Measurements from ENCODE around the gene TSBP1.

TSBP1 gene

DNA sequence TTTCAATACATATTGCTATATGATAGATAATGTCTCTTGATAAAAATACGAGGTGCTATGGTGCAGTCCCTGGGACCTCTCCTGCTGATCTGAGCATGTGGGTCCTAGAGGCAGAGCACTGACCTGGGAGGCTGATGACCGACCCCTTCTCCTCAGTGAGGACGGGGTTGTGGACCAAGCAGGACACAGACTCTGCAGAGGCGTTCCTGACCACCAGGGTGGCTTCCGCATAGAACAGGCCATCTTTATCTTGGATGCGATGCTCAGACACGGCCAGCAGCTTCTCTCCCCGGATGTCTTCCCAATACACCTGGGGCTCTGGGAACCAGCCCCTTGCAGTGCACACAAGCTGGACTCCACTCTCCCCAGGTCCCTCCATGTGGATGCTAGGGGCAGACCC is 31.1 kb upstream of the TSBP1 start:
- H3F3A ChIP-seq (ENCODE audit: low read depth): no peaks in the 10 kb centered on the region
- TF ChIP-seq, protein P1, sequence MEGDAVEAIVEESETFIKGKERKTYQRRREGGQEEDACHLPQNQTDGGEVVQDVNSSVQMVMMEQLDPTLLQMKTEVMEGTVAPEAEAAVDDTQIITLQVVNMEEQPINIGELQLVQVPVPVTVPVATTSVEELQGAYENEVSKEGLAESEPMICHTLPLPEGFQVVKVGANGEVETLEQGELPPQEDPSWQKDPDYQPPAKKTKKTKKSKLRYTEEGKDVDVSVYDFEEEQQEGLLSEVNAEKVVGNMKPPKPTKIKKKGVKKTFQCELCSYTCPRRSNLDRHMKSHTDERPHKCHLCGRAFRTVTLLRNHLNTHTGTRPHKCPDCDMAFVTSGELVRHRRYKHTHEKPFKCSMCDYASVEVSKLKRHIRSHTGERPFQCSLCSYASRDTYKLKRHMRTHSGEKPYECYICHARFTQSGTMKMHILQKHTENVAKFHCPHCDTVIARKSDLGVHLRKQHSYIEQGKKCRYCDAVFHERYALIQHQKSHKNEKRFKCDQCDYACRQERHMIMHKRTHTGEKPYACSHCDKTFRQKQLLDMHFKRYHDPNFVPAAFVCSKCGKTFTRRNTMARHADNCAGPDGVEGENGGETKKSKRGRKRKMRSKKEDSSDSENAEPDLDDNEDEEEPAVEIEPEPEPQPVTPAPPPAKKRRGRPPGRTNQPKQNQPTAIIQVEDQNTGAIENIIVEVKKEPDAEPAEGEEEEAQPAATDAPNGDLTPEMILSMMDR (conservative IDR thresholded peaks at IDR 0.05; ENCODE audit: low read length): no peak
- TF ChIP-seq EZH2phosphoT487 (IDR thresholded peaks at IDR 0.05; ENCODE audit: borderline replicate concordance): no peak
- H3K9ac ChIP-seq (ENCODE audit: low read depth, low read length, poor library complexity, severe bottlenecking): no peak overlapping the region
- no peaks in the 10 kb centered on the region for H3K9me2 ChIP-seq (replicated peaks; ENCODE audit: low read depth, low read length)
- H3K4me3 ChIP-seq (ENCODE audit: low read length, poor library complexity, severe bottlenecking): no peak overlapping the region
- H3K36me3 ChIP-seq (ENCODE audit: insufficient read depth, low read length): no peaks in the 10 kb centered on the region
- H3K4me2 ChIP-seq (ENCODE audit: low read depth, low read length, poor library complexity, severe bottlenecking): no peak overlapping the region
- H3K27me3 ChIP-seq (ENCODE audit: insufficient read depth, low read length, poor library complexity, severe bottlenecking): no peaks in the 10 kb centered on the region
- H3K9me3 ChIP-seq (ENCODE audit: insufficient read depth, low read depth, low read length): no peaks in the 10 kb centered on the region
- no peak overlapping the region for H2AFZ ChIP-seq (ENCODE audit: low read length)
- H3K79me2 ChIP-seq (ENCODE audit: insufficient read depth, low read length): no peaks in the 10 kb centered on the region
- peaks cover 3% of the 10 kb centered on the region for H3K4me1 ChIP-seq (ENCODE audit: insufficient read depth, low read length, poor library complexity, severe bottlenecking)
- no peaks in the 10 kb centered on the region for H4K20me1 ChIP-seq (ENCODE audit: insufficient read depth, low read length, poor library complexity, severe bottlenecking)

DNA sequence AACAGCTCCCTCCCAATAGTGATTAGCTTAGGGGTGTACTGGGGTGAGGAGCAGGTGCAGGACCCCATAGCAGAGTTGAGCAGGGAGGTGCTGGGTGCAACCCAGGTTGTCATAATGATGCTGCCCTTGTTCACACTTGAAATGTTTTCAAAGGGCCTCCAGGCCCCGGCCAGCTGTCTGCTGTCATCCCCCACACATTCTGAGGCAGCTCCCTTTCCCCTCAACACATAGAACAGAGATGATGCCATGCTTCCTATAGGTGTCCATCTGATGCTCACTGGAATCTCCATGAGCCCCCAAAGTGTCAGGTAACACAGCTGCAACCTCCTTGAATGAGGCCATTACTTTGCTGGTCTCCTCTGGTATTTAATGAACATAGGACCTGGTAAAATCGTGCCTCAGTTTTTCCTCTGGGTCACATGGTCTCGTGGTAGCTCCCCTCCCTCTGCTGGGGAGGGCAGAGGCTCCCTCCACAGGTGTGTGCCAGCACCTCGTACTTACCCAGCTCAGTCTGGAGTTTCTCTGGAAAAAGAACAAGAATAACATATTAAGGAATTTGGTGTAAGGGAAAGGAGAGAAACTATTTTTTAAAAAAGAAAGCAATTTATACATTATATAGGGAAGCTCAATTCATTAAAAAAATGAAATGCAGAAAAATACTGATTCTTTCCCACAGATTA is 29.7 kb upstream of the TSBP1 start:
- no peak overlapping the region for H3K4me2 ChIP-seq (ENCODE audit: low read depth, low read length, poor library complexity, severe bottlenecking)
- TF ChIP-seq, protein P1 (conservative IDR thresholded peaks at IDR 0.05; ENCODE audit: low read length): no peak; the same call in 1 of the 2 replicates
- no peak for TF ChIP-seq EZH2phosphoT487 (IDR thresholded peaks at IDR 0.05; ENCODE audit: borderline replicate concordance)

DNA sequence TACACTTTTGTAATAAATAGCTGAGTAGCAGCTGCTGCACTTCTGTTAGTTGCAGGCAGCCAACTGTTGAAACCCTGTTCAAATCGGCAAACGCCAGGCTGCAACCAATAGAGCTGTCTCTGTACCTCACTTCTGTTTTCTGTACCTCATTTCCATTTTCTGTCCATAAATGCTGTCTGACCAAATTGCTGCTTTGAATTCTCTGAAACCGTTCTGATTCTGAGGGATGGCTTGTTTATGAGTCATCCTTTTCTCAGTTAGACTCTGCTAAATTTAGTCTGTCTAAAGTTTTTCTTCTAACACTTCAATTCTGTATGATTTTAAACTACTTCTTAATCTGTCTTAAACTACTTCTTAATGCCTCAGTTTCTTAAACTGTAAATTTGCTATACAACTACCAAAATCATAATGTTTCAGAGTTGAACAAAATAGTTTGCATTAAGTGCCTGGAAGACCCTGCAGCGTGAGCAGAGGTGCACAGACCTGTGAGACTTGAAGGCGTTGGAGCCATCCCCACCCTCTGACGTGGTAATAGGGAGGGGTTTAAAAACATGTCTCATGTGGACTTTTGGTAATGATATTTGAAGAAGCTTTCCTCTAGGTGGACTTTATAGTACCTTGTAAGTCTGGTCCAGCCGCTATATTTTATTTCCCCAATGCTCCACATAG is 25.7 kb upstream of the TSBP1 start:
- Histone ChIP-seq H3K4me2 (ENCODE audit: low read depth, low read length, poor library complexity, severe bottlenecking) (no peak overlapping the region), H3K4me1 (ENCODE audit: insufficient read depth, low read length, poor library complexity, severe bottlenecking) (peaks cover 11% of the 10 kb centered on the region), H2AFZ (ENCODE audit: low read length) (no peak overlapping the region), H3K9me3 (ENCODE audit: insufficient read depth, low read depth, low read length) (no peaks in the 10 kb centered on the region), H4K20me1 (ENCODE audit: insufficient read depth, low read length, poor library complexity, severe bottlenecking) (no peaks in the 10 kb centered on the region), H3K9ac (ENCODE audit: low read depth, low read length, poor library complexity, severe bottlenecking) (no peak overlapping the region), H3K4me3 (ENCODE audit: low read length, poor library complexity, severe bottlenecking) (no peak overlapping the region), H3K27me3 (ENCODE audit: insufficient read depth, low read length, poor library complexity, severe bottlenecking) (no peaks in the 10 kb centered on the region), H3K9me2 (replicated peaks; ENCODE audit: low read depth, low read length) (no peaks in the 10 kb centered on the region), H3K79me2 (ENCODE audit: insufficient read depth, low read length) (no peaks in the 10 kb centered on the region), H3F3A (ENCODE audit: low read depth) (no peaks in the 10 kb centered on the region), H3K36me3 (ENCODE audit: insufficient read depth, low read length) (no peaks in the 10 kb centered on the region)
- TF ChIP-seq, protein P1 (conservative IDR thresholded peaks at IDR 0.05; ENCODE audit: low read length): no peak
- no peak for TF ChIP-seq EZH2phosphoT487 (IDR thresholded peaks at IDR 0.05; ENCODE audit: borderline replicate concordance)

More for the DNA sequence above, 29.7 kb upstream of the TSBP1 start:
- no peak overlapping the region for H3K9ac ChIP-seq (ENCODE audit: low read depth, low read length, poor library complexity, severe bottlenecking)
- H3K9me3 ChIP-seq (ENCODE audit: insufficient read depth, low read depth, low read length): no peaks in the 10 kb centered on the region
- H3K36me3 ChIP-seq (ENCODE audit: insufficient read depth, low read length): no peaks in the 10 kb centered on the region
- no peak overlapping the region for H3K4me3 ChIP-seq (ENCODE audit: low read length, poor library complexity, severe bottlenecking)
- H2AFZ ChIP-seq (ENCODE audit: low read length): no peak overlapping the region
- H3F3A ChIP-seq (ENCODE audit: low read depth): no peaks in the 10 kb centered on the region
- no peaks in the 10 kb centered on the region for H4K20me1 ChIP-seq (ENCODE audit: insufficient read depth, low read length, poor library complexity, severe bottlenecking)
- H3K4me1 ChIP-seq (ENCODE audit: insufficient read depth, low read length, poor library complexity, severe bottlenecking): peaks cover 3% of the 10 kb centered on the region
- H3K9me2 ChIP-seq (replicated peaks; ENCODE audit: low read depth, low read length): no peaks in the 10 kb centered on the region
- H3K27me3 ChIP-seq (ENCODE audit: insufficient read depth, low read length, poor library complexity, severe bottlenecking): no peaks in the 10 kb centered on the region
- no peaks in the 10 kb centered on the region for H3K79me2 ChIP-seq (ENCODE audit: insufficient read depth, low read length)
